Measurements from ENCODE around the gene ENTPD2. TPM values are rescaled to one million over a fixed set of nuclear protein-coding genes. Genes with fewer than 3 reads are reported as not detected.
A peak's percentile ranks its signal among the peaks of the same experiment; 100 is the strongest.

Gene ENTPD2
- total and polyA plus RNA-seq, 9 of the 15 experiments (the other 6 are each of a cell fraction or from before 2014, with no cell fraction given): 0.04 to 0.60 (median 0.14) TPM; not detected in 4

GRCh38 chr9:137012694-137013570 is 40.9 kb downstream of the ENTPD2 start (continued):
- TF ChIP-seq, protein P1, sequence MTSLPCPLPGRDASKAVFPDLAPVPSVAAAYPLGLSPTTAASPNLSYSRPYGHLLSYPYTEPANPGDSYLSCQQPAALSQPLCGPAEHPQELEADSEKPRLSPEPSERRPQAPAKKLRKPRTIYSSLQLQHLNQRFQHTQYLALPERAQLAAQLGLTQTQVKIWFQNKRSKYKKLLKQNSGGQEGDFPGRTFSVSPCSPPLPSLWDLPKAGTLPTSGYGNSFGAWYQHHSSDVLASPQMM (CRISPR knock-in tag; IDR thresholded peaks at IDR 0.05): no peak

GRCh38 chr9:137011907-137012675 is 41.8 kb downstream of the ENTPD2 start:
- BruUV-seq (replicated peaks): no TSS peak
- POLR2A ChIA-PET: interaction anchor here (0.6 to 0.7 kb wide), 2 partner anchors 86 to 160 kb away, joined by 3 read pairs; no protein-coding TSS in a partner anchor
- FAIRE-seq: no peak
- TF ChIP-seq NRF1 (conservative IDR thresholded peaks at IDR 0.05 in 1 of 2, IDR thresholded peaks at IDR 0.05 in 1 of 2) (no peak), NCOA6 (IDR thresholded peaks at IDR 0.05) (no peak), SRSF1 (IDR thresholded peaks at IDR 0.05; ENCODE audit: low read depth, low read length) (no peak), LARP7 (IDR thresholded peaks at IDR 0.05) (no peak), EHMT2 (IDR thresholded peaks at IDR 0.05) (no peak), ZNF184 (CRISPR knock-in tag; IDR thresholded peaks at IDR 0.05) (no peak), ZBTB26 (CRISPR knock-in tag; IDR thresholded peaks at IDR 0.05) (no peak), HCFC1 (IDR thresholded peaks at IDR 0.05; ENCODE audit: low read depth, low read length) (no peak), NKRF (IDR thresholded peaks at IDR 0.05; ENCODE audit: borderline replicate concordance) (no peak), POLR3G (IDR thresholded peaks at IDR 0.05; ENCODE audit: extremely low read depth, insufficient read length, insufficient replicate concordance) (no peak), ZBTB5 (IDR thresholded peaks at IDR 0.05) (no peak), SAFB2 (IDR thresholded peaks at IDR 0.05; ENCODE audit: borderline replicate concordance, low read depth, low read length, severe bottlenecking) (no peak)

More at GRCh38 chr9:137011907-137012675, 41.8 kb downstream of the ENTPD2 start:
- Histone ChIP-seq H3K9me1 (ENCODE audit: control insufficient read depth, insufficient read depth, low read length) (no peaks in the 10 kb centered on the region), H3K4me3 (no peak overlapping the region), H3K9me3 (replicated peaks; ENCODE audit: control insufficient read depth, insufficient read depth, low read depth, low read length) (no peaks in the 10 kb centered on the region), H3K27me3 (ENCODE audit: control insufficient read depth in 2 of 2, insufficient read depth in 2 of 2, low read length in 2 of 2) (no peaks in the 10 kb centered on the region), H3K79me2 (ENCODE audit: control insufficient read depth, insufficient read depth, low read length) (no peaks in the 10 kb centered on the region), H3K4me2 (ENCODE audit: insufficient read depth, low read length) (no peak overlapping the region), H2AFZ (ENCODE audit: low read depth, low read length) (no peak overlapping the region), H4K20me1 (replicated peaks; ENCODE audit: control insufficient read depth, insufficient read depth, low read length) (no peaks in the 10 kb centered on the region), H3K9ac (ENCODE audit: insufficient read depth in 1 of 2, low read depth in 2 of 2, low read length in 2 of 2) (peak overlapping the region in 1 of 2 experiments; percentile 80; a peak in 2 of 4 replicates), H3K27ac (ENCODE audit: extremely low read depth, low read depth, low read length) (no peak overlapping the region), H3K36me3 (ENCODE audit: control insufficient read depth, insufficient read depth, low read length) (no peaks in the 10 kb centered on the region), H3K4me1 (replicated peaks in 1 of 2; ENCODE audit: control insufficient read depth in 2 of 2, insufficient read depth in 2 of 2, low read length in 2 of 2) (peaks cover 0 to 70% of the 10 kb centered on the region in 2 experiments; a peak in 2 of 5 replicates)
- intact Hi-C loops (cut with micrococcal nuclease): no loop called here
- in situ Hi-C loops (cut with MboI): no loop called here
- DNase-seq (ENCODE audit: extremely low read depth in 1 of 4, low spot score in 3 of 4) (no peak), ATAC-seq (no peak)
- 81% methylated on average over 21 of the region's 39 CpGs for WGBS (ENCODE audit: insufficient coverage, low coverage, missing lambda C conversion rate)
- CTCF ChIA-PET (ENCODE audit: low intra/inter-chr PET ratio): no interaction called here

Measured in K562 (cell line).